Bronchial epithelial cell (primary cell): ENCODE measurements around the gene TTC7B. TPM values are rescaled to one million over a fixed set of nuclear protein-coding genes. Genes with fewer than 3 reads are reported as not detected.
A peak's percentile ranks its signal among the peaks of the same experiment; 100 is the strongest.

Experiments
- DNase-seq: peaks from one replicate; pipeline ENCODE4 v3.0.0-alpha.2; 2010; ENCODE audit warnings: low read depth
- FAIRE-seq: peaks from 2 replicates; lab custom pipeline; 2011; peaks lifted over from hg19 to GRCh38; lab: Jason Lieb, UNC
- H3K27me3 ChIP-seq: 2 replicates; pipeline ENCODE4 v1.5.1; 2011; ENCODE audit warnings: low read length; ENCODE audit not compliant: control insufficient read depth, insufficient read depth
- H3K36me3 ChIP-seq: 2 replicates; pipeline ENCODE4 v1.5.1; 2011; ENCODE audit warnings: low read length; ENCODE audit not compliant: control insufficient read depth, insufficient read depth
- H3K4me3 ChIP-seq: 2 replicates; pipeline ENCODE4 v1.5.1; 2011; ENCODE audit warnings: mild to moderate bottlenecking, low read depth, low read length, control low read depth
- CTCF ChIP-seq: IDR thresholded peaks from 2 replicates; pipeline ENCODE4 v1.5.1; 2011; ENCODE audit warnings: mild to moderate bottlenecking, moderate library complexity, low read length, control low read depth, inconsistent platforms; ENCODE audit not compliant: insufficient read depth, severe bottlenecking
- total RNA-seq: library from RNA; depleted of rRNA; stranded (reverse); fragments of >200 nt; gene quantifications from 2 replicates; pipeline ENCODE4 v1.2.1, GENCODE V29; 2014

The TTC7B gene
- total RNA-seq, 1 donor from 2014 or later = 2.9 TPM

GRCh38 chr14:90837355-90837754, 21.1 kb upstream of the TTC7B start:
- no peak overlapping the region for H3K4me3 ChIP-seq
- FAIRE-seq = peak; percentile 82
- H3K27me3 ChIP-seq = no peaks in the 10 kb centered on the region
- DNase-seq = no peak
- no peak for TF ChIP-seq CTCF
- H3K36me3 ChIP-seq = no peaks in the 10 kb centered on the region

GRCh38 chr14:90836692-90837063, 20.4 kb upstream of the TTC7B start:
- Histone ChIP-seq H3K4me3 (no peak overlapping the region), H3K27me3 (no peaks in the 10 kb centered on the region), H3K36me3 (no peaks in the 10 kb centered on the region)
- DNase-seq = no peak
- no peak for TF ChIP-seq CTCF
- no peak for FAIRE-seq

GRCh38 chr14:90831821-90832220, 15.6 kb upstream of the TTC7B start:
- TF ChIP-seq CTCF = no peak
- FAIRE-seq = no peak
- no peaks in the 10 kb centered on the region for H3K36me3 ChIP-seq
- DNase-seq = no peak
- H3K4me3 ChIP-seq = no peak overlapping the region
- peaks cover 1% of the 10 kb centered on the region for H3K27me3 ChIP-seq

- FAIRE-seq (no peak), DNase-seq (no peak)
- peaks cover 1% of the 10 kb centered on the region for H3K27me3 ChIP-seq
- H3K4me3 ChIP-seq = no peak overlapping the region
- TF ChIP-seq CTCF = no peak
- no peaks in the 10 kb centered on the region for H3K36me3 ChIP-seq
Observed at GRCh38 chr14:90830931-90831701, 14.9 kb upstream of the TTC7B start.

GRCh38 chr14:90829677-90830076, 13.4 kb upstream of the TTC7B start:
- FAIRE-seq = no peak
- H3K27me3 ChIP-seq = peaks cover 1% of the 10 kb centered on the region
- no peak overlapping the region for H3K4me3 ChIP-seq
- no peak for TF ChIP-seq CTCF
- DNase-seq = no peak
- H3K36me3 ChIP-seq = no peaks in the 10 kb centered on the region
